IMR-90 (cell line): ENCODE data around the gene BAIAP2L1. TPM values are rescaled to one million over a fixed set of nuclear protein-coding genes. Genes with fewer than 3 reads are reported as not detected.
A peak's percentile ranks its signal among the peaks of the same experiment; 100 is the strongest.
"Not testable (repeated sequence)": the region's sequence is repeated elsewhere in the genome, so short reads cannot be mapped to it uniquely, and the experiment has no call there.

Experiments used
- ATAC-seq: fragments of 200-7000 bp; cut with Tn5 transposase; 2 replicates; pipeline ENCODE4 v1.9.1; 2020; ENCODE audit warnings: low read depth, mild to moderate bottlenecking, moderate library complexity
- BruUV-seq: library from RNA; stranded (reverse); fragments of 400-500 nt; replicated peaks from 2 replicates; lab custom pipeline; 2021; lab: Mats Ljungman, UMichigan
- CTCF ChIA-PET: fragments of 300-600 bp; formaldehyde crosslinking; extraction: SDS; loops from one replicate; lab custom pipeline; 2021; ENCODE audit warnings: antibody characterized with exemption; lab: Yijun Ruan, JAX
- POLR2A ChIA-PET: fragments of 300-600 bp; sonication (Branson Sonifier 250); formaldehyde crosslinking; loops from one replicate; lab custom pipeline; 2022; ENCODE audit warnings: antibody characterized with exemption; ENCODE audit not compliant: unreplicated experiment; lab: Charles Lee
- DNase-seq: peaks from one replicate; pipeline ENCODE4 v3.0.0; 2013
- H2AFZ ChIP-seq: replicated peaks from 2 replicates; pipeline ENCODE3; 2013; ENCODE audit warnings: low read length, mild to moderate bottlenecking; ENCODE audit not compliant: poor library complexity
- H2AK5ac ChIP-seq: 2 replicates; pipeline ENCODE4 v1.6.1; 2013; ENCODE audit warnings: low read depth, low read length, inconsistent platforms
- H2AK9ac ChIP-seq: replicated peaks from 2 replicates; pipeline ENCODE3; 2013; ENCODE audit warnings: mild to moderate bottlenecking, low read depth, low read length, moderate library complexity; ENCODE audit not compliant: poor library complexity
- H2BK120ac ChIP-seq: 2 replicates; pipeline ENCODE4 v1.6.1; 2013; ENCODE audit warnings: low read depth, low read length, inconsistent platforms
- H2BK15ac ChIP-seq: 3 replicates; pipeline ENCODE4 v1.6.1; 2013; ENCODE audit warnings: low read depth, low read length, inconsistent platforms
- H2BK20ac ChIP-seq: 2 replicates; pipeline ENCODE4 v1.6.1; 2013; ENCODE audit warnings: low read depth, mild to moderate bottlenecking, inconsistent platforms, low read length, moderate library complexity
- H2BK5ac ChIP-seq: 2 replicates; pipeline ENCODE4 v1.6.1; 2013; ENCODE audit warnings: mild to moderate bottlenecking, low read depth, low read length, inconsistent platforms; ENCODE audit not compliant: poor library complexity, severe bottlenecking
- H3K14ac ChIP-seq: replicated peaks from 2 replicates; pipeline ENCODE4 v1.6.1; 2013; ENCODE audit warnings: low read depth, low read length, inconsistent platforms
- H3K18ac ChIP-seq: 2 replicates; pipeline ENCODE4 v1.6.1; 2013; ENCODE audit warnings: low read depth, low read length, control low read depth
- H3K23ac ChIP-seq: 2 replicates; pipeline ENCODE4 v1.6.1; 2013; ENCODE audit warnings: low read depth, low read length, inconsistent platforms
- H3K27ac ChIP-seq: 2 replicates; pipeline ENCODE4 v1.5.1; 2013; ENCODE audit warnings: mild to moderate bottlenecking, control low read depth, low read length; ENCODE audit not compliant: insufficient read depth
- H3K27me3 ChIP-seq: 2 replicates; pipeline ENCODE4 v1.6.1; 2013; ENCODE audit warnings: low read length; ENCODE audit not compliant: control insufficient read depth, insufficient read depth
- H3K36me3 ChIP-seq: 2 replicates; pipeline ENCODE4 v1.6.1; 2013; ENCODE audit warnings: low read length, mixed read lengths; ENCODE audit not compliant: control insufficient read depth, insufficient read depth
- H3K4ac ChIP-seq: 2 replicates; pipeline ENCODE4 v1.6.1; 2013; ENCODE audit warnings: low read depth, low read length, inconsistent platforms
- H3K4me1 ChIP-seq: 2 replicates; pipeline ENCODE4 v1.6.1; 2013; ENCODE audit warnings: low read length, mixed read lengths; ENCODE audit not compliant: control insufficient read depth, insufficient read depth
- H3K4me2 ChIP-seq: 2 replicates; pipeline ENCODE4 v1.6.1; 2013; ENCODE audit warnings: low read depth, mild to moderate bottlenecking, control low read depth, low read length, moderate library complexity
- H3K4me3 ChIP-seq: 2 replicates; pipeline ENCODE4 v1.5.1; 2013; ENCODE audit warnings: low read depth, mild to moderate bottlenecking, control low read depth, low read length, moderate library complexity; ENCODE audit not compliant: insufficient read depth
- H3K56ac ChIP-seq: 2 replicates; pipeline ENCODE4 v1.6.1; 2013; ENCODE audit warnings: low read length, inconsistent platforms; ENCODE audit not compliant: insufficient read depth; ENCODE audit errors: extremely low read depth
- H3K79me1 ChIP-seq, 2 experiments: 2 replicates each; pipeline ENCODE4 v1.6.1; 2013; ENCODE audit warnings: low read length in 2 of 2, inconsistent platforms in 1 of 2, low read depth in 1 of 2
- H3K9ac ChIP-seq: 2 replicates; pipeline ENCODE4 v1.6.1; 2013; ENCODE audit warnings: low read depth, low read length, control low read depth
- H3K9me1 ChIP-seq: 2 replicates; pipeline ENCODE4 v1.6.1; 2013; ENCODE audit warnings: low read length, inconsistent platforms; ENCODE audit not compliant: insufficient read depth
- H3K9me3 ChIP-seq: 2 replicates; pipeline ENCODE4 v1.6.1; 2013; ENCODE audit warnings: low read length; ENCODE audit not compliant: control insufficient read depth, insufficient read depth
- H4K20me1 ChIP-seq: 2 replicates; pipeline ENCODE4 v1.6.1; 2013; ENCODE audit warnings: low read length, inconsistent platforms; ENCODE audit not compliant: insufficient read depth
- H4K5ac ChIP-seq: 2 replicates; pipeline ENCODE4 v1.6.1; 2013; ENCODE audit warnings: mild to moderate bottlenecking, low read depth, low read length, control low read depth
- H4K8ac ChIP-seq, 2 experiments: 2 replicates each; pipeline ENCODE4 v1.6.1; 2013; ENCODE audit warnings: low read depth in 2 of 2, low read length in 2 of 2, control low read depth in 1 of 2, inconsistent platforms in 1 of 2
- H4K91ac ChIP-seq: 2 replicates; pipeline ENCODE4 v1.6.1; 2013; ENCODE audit warnings: low read depth, low read length, inconsistent platforms; ENCODE audit not compliant: insufficient read depth
- WGBS, 2 experiments: methylation state at CpG; one replicate each; pipeline versions ENCODE4 v1.1.5 to v1.1.7; 2013; ENCODE audit warnings: missing lambda C conversion rate in 2 of 2; ENCODE audit not compliant: insufficient read length in 1 of 2; ENCODE audit errors: extremely low coverage in 2 of 2; 5-methylcytosine and 5-hydroxymethylcytosine counted together
- dilution Hi-C: fragments of 300-500 bp; cut with HindIII; formaldehyde crosslinking; loops from one replicate; pipeline ENCODE4 v1.14.3; 2018; ENCODE audit warnings: low sequenced_read_pairs; ENCODE audit not compliant: unreplicated experiment
- in situ Hi-C: fragments of 300-500 bp; cut with MboI; formaldehyde crosslinking; loops from 3 replicates; pipeline ENCODE4 v1.14.3; 2019; ENCODE audit warnings: low sequenced_read_pairs, inconsistent platforms, mixed read lengths
- intact Hi-C: fragments of 100-400 bp; cut with micrococcal nuclease; formaldehyde crosslinking; loops from 2 replicates; pipeline ENCODE4 v1.10.0; 2022
- polyA plus RNA-seq, 3 experiments: library from polyadenylated mRNA; depleted of rRNA; stranded (reverse); fragments of >200 nt; gene quantifications; 2 replicates each; pipeline ENCODE4 v1.2.3, GENCODE V29; 2012; ENCODE audit warnings: low replicate concordance in 1 of 3
- total RNA-seq: library from RNA; depleted of rRNA; stranded (reverse); fragments of >200 nt; gene quantifications from 2 replicates; pipeline ENCODE4 v1.2.3, GENCODE V29; 2012

Gene BAIAP2L1
- total and polyA plus RNA-seq, 2 of the 4 experiments (the other 2 are of a cell fraction) = 2.2 to 6.0 TPM

DNA sequence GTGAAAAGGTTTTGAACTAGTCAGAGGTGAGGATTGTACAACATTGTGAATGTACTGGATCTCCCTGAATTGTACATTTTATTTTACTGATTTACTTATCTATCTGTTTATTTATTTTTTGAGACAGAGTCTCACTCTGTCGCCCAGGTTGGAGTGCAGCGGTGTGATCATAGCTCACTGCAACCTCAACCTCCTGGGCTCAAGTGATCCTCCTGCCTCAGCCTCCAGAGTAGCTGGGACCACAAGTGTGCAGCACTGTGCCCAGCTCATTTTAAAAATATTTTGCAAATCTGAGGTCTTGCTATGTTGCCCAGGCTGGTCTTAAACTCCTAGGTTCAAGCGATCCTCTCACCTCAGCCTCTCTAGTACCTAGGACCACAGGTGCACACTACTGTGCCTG, 19.1 kb upstream of the BAIAP2L1 start:
- H3K27me3 ChIP-seq, H3K9me3 ChIP-seq, H4K91ac ChIP-seq, H2AFZ ChIP-seq, H3K14ac ChIP-seq, H2BK5ac ChIP-seq, H2BK15ac ChIP-seq, H3K4me2 ChIP-seq, H3K79me1 ChIP-seq, dilution Hi-C loops, POLR2A ChIA-PET, H3K4me3 ChIP-seq, H3K9ac ChIP-seq, in situ Hi-C loops, H3K36me3 ChIP-seq, ATAC-seq, BruUV-seq, H3K23ac ChIP-seq, H4K20me1 ChIP-seq, intact Hi-C loops, H3K18ac ChIP-seq, H4K5ac ChIP-seq, CTCF ChIA-PET, H2AK9ac ChIP-seq, H3K27ac ChIP-seq, H2AK5ac ChIP-seq, DNase-seq: not testable (repeated sequence)
- Histone ChIP-seq H4K8ac (0 out of 4 replicates have a peak overlapping the region, but pooled peaks of 1 of the 2 experiments have one; percentile 31), H3K4me1 (peaks cover 14% of the 10 kb centered on the region), H2BK120ac (peak overlapping the region; percentile 75; the same call in 1 of the 2 replicates), H2BK20ac (peak overlapping the region; percentile 34; the same call in 1 of the 2 replicates), H3K9me1 (peaks cover 12% of the 10 kb centered on the region; the same call in 1 of the 2 replicates), H3K4ac (peak overlapping the region; percentile 63; the same call in 1 of the 2 replicates), H3K56ac (peak overlapping the region; percentile 1; the same call in 1 of the 2 replicates)
- WGBS, 2 experiments = 83% methylated on average over 1 of the region's 3 CpGs; no CpG with 5 or more reads in 1 of the 2 experiments

DNA sequence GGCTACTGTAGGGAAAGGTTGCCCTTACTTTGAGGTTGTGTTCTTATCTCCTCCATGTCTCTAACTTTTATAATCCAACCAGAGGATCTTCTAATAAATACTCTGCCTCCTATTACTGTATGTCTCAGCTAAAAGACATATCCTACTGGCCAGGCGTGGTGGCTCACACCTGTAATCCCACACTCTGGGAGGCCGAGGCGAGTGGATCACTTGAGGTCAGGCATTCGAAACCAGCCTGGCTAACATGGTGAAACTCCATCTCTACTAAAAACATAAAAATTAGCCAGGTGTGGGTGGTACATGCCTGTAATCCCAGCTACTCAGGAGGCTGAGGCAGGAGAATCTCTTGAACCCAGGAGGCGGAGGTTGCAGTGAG, 18.4 kb upstream of the BAIAP2L1 start:
- H3K4me2 ChIP-seq, ATAC-seq, DNase-seq, dilution Hi-C loops, BruUV-seq, CTCF ChIA-PET, intact Hi-C loops, POLR2A ChIA-PET, H3K9ac ChIP-seq, H3K36me3 ChIP-seq, H3K9me3 ChIP-seq, H3K79me1 ChIP-seq, H4K20me1 ChIP-seq, in situ Hi-C loops, H3K27me3 ChIP-seq, H3K56ac ChIP-seq, H3K4me3 ChIP-seq: not testable (repeated sequence)
- Histone ChIP-seq H2AK9ac (peak overlapping the region; percentile 97), H4K5ac (0 out of 2 replicates have a peak overlapping the region, but pooled peaks have one; percentile 23), H4K91ac (peak overlapping the region; percentile 71), H3K18ac (peak overlapping the region; percentile 43; the same call in 1 of the 2 replicates), H3K4me1 (peaks cover 14% of the 10 kb centered on the region), H3K23ac (peak overlapping the region; percentile 39; the same call in 1 of the 2 replicates), H2BK5ac (peak overlapping the region; percentile 91), H3K9me1 (peaks cover 12% of the 10 kb centered on the region; the same call in 1 of the 2 replicates), H3K27ac (peak overlapping the region; percentile 36), H3K4ac (peak overlapping the region; percentile 86), H4K8ac (peak overlapping the region; percentile 25 to 96), H2BK120ac (peak overlapping the region; percentile 99), H2AK5ac (peak overlapping the region; percentile 67), H2BK15ac (peak overlapping the region; percentile 68; the same call in 2 of the 3 replicates), H2AFZ (peak overlapping the region; percentile 85), H2BK20ac (peak overlapping the region; percentile 96), H3K14ac (peak overlapping the region; percentile 12; the same call in 1 of the 2 replicates)
- no CpG with 5 or more reads among the region's 5 CpGs for WGBS, 2 experiments
